ENCODE data around the gene DIS3L2. TPM values are rescaled to one million over a fixed set of nuclear protein-coding genes. Genes with fewer than 3 reads are reported as not detected.
"Not testable (repeated sequence)": the region's sequence is repeated elsewhere in the genome, so short reads cannot be mapped to it uniquely, and the experiment has no call there.

DIS3L2 gene
- total RNA-seq, 4 donors from 2014 or later = 13.3 to 31.0 (median 23.6) TPM

DNA sequence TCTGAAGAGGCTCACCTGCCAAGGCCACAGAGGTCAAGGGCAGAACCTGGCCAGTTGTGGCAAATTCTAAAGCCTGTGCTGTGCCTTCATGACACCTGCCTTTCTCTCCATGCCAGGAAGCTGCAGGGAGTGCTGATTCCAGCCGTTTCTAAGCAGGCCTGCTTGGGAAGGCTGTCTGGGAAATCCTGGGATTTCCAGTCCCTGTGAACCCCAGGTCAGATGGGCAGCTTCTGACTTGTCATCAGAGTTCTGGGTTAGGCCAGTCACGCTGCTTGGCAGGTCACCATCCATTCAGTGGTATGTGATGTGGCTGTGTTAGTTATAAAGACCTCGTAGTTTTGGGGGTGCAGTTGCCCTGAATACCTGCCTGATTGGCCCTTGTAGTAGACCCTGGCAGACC, 346.3 kb downstream of the DIS3L2 start:
- H3K27me3 ChIP-seq = no peaks in the 10 kb centered on the region
- peaks cover 0 to 8% (median 0%) of the 10 kb centered on the region in 3 donors for H3K9me3 ChIP-seq
- H3K36me3 ChIP-seq = peaks cover 0 to 44% of the 10 kb centered on the region in 2 donors
- no peaks in the 10 kb centered on the region for H3K4me1 ChIP-seq
- WGBS, 2 donors (ENCODE audit: low coverage in 1 of 2) = 50% methylated on average over 1 of the region's 3 CpGs; no CpG with 5 or more reads in 1 of the 2 donors
- H3K4me3 ChIP-seq = no peak overlapping the region
- TF ChIP-seq EP300 (IDR thresholded peaks at IDR 0.05) (no peak), POLR2A (IDR thresholded peaks at IDR 0.05) (no peak), POLR2AphosphoS5 (IDR thresholded peaks at IDR 0.05) (no peak)
- TF ChIP-seq, protein P1, sequence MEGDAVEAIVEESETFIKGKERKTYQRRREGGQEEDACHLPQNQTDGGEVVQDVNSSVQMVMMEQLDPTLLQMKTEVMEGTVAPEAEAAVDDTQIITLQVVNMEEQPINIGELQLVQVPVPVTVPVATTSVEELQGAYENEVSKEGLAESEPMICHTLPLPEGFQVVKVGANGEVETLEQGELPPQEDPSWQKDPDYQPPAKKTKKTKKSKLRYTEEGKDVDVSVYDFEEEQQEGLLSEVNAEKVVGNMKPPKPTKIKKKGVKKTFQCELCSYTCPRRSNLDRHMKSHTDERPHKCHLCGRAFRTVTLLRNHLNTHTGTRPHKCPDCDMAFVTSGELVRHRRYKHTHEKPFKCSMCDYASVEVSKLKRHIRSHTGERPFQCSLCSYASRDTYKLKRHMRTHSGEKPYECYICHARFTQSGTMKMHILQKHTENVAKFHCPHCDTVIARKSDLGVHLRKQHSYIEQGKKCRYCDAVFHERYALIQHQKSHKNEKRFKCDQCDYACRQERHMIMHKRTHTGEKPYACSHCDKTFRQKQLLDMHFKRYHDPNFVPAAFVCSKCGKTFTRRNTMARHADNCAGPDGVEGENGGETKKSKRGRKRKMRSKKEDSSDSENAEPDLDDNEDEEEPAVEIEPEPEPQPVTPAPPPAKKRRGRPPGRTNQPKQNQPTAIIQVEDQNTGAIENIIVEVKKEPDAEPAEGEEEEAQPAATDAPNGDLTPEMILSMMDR (IDR thresholded peaks at IDR 0.05) = no peak
- ATAC-seq = no peak
- H3K27ac ChIP-seq = no peak overlapping the region

DNA sequence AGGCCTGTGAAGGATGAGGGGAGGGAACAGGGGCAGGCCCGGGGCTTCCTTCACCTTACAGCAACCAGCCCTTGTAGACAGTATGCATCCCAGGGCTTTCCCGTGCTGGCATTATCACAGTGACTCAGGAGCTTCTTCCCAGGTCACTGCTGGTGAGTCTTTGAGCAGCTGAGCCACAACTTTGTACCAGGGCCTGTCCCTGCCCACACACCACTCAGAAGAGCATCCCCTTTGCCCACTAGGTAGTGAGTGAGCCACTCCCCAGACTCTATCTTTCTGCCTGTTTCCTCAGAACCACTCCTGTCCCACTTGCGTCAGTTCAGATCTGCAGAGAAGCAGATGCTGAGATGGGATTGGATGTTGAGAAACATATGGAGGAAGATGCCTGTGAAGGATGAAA, 347.5 kb downstream of the DIS3L2 start:
- Histone ChIP-seq H3K4me1 (no peaks in the 10 kb centered on the region), H3K9me3 (peaks cover 0 to 15% (median 0%) of the 10 kb centered on the region in 3 donors), H3K4me3 (no peak overlapping the region), H3K27me3 (no peaks in the 10 kb centered on the region), H3K27ac (no peak overlapping the region), H3K36me3 (peaks cover 0 to 37% of the 10 kb centered on the region in 2 donors)
- ATAC-seq = no peak
- WGBS, 2 donors (ENCODE audit: low coverage in 1 of 2) = 93% methylated on average over 2 of the region's 3 CpGs; no CpG with 5 or more reads in 1 of the 2 donors
- TF ChIP-seq POLR2A (IDR thresholded peaks at IDR 0.05) (no peak), EP300 (IDR thresholded peaks at IDR 0.05) (no peak), POLR2AphosphoS5 (IDR thresholded peaks at IDR 0.05) (no peak)
- TF ChIP-seq, protein P1 (IDR thresholded peaks at IDR 0.05) = no peak

DNA sequence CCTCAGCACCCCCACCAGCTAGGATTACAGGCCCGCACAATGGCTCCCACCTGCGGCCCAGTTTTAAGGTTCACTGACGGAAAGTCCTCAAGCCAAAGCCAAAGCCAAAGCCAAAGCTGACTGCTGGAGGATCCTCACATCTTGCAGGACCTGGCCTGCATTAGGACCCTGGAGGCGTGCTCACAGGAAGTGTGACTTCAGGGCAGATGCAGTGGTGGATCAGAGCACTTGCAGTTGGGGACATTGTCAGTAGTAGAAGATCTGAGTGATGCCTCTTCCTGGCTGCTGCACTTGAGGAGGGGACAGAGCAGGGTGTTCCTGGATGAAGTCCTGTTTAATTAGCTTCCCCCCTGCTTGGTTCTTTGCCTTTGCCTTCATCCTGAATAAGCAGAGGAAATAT, 348.1 kb downstream of the DIS3L2 start:
- H3K4me3 ChIP-seq = no peak overlapping the region
- no peak overlapping the region for H3K27ac ChIP-seq
- peaks cover 0 to 15% (median 0%) of the 10 kb centered on the region in 3 donors for H3K9me3 ChIP-seq
- no peak for TF ChIP-seq POLR2A (IDR thresholded peaks at IDR 0.05)
- no peak for ATAC-seq
- H3K27me3 ChIP-seq = no peaks in the 10 kb centered on the region
- peaks cover 0 to 31% of the 10 kb centered on the region in 2 donors for H3K36me3 ChIP-seq
- peaks cover 0 to under 1% (median 0%) of the 10 kb centered on the region in 3 donors for H3K4me1 ChIP-seq
- 85 to 96% methylated on average over 3 of the region's 4 CpGs for WGBS, 2 donors (ENCODE audit: low coverage in 1 of 2)

DNA sequence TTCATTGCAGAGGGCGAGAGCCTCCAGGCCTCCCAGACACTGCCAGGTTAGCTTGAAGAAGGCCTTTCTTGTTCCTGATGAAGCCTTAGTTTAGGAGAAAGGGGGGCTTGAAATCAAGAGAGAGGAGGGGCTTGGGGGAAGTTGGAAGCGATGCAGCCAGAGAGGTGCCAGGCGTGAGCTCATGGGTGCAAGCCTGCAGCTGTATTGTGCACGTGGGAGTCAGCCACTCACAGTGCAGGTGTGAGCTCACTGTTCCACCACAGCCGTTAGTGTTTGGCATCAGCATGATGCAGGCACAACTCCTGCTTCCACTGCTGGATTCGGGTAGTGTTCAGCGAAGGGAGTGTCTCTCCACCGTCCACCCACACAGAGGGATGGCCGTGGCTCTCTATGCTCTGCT, 348.6 kb downstream of the DIS3L2 start:
- WGBS, 2 donors (ENCODE audit: low coverage in 1 of 2) = 66 to 83% methylated on average over 3 to 4 of the region's 9 CpGs
- Histone ChIP-seq H3K4me3 (no peak overlapping the region), H3K36me3 (peaks cover 0 to 31% of the 10 kb centered on the region in 2 donors), H3K9me3 (peaks cover 0 to 15% (median 0%) of the 10 kb centered on the region in 3 donors), H3K4me1 (peaks cover 0 to 6% (median 0%) of the 10 kb centered on the region in 3 donors), H3K27me3 (no peaks in the 10 kb centered on the region), H3K27ac (no peak overlapping the region)
- ATAC-seq = no peak
- TF ChIP-seq POLR2A (IDR thresholded peaks at IDR 0.05) (no peak), EP300 (IDR thresholded peaks at IDR 0.05) (no peak), POLR2AphosphoS5 (IDR thresholded peaks at IDR 0.05) (no peak)
- TF ChIP-seq, protein P1 (IDR thresholded peaks at IDR 0.05) = no peak

DNA sequence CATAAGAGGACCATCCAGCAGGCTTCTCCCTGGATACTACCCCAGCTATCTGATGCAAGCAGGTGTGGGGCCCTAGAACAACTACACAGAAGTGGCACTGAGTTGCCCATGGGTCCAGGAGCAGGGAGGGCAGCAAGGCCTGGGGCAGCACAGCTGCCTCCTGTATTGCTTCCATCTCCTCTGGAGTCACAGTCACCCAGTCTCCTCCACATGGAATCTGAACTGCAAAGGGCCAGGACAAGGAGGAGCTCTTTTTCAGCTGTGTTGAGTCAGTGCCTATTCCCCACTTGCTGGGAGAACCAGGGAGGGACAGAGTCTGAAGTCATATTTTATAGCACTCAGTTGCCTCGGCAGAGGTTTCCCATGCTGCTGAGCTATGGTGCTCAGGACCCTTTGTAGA, 349.2 kb downstream of the DIS3L2 start:
- Histone ChIP-seq H3K27ac (no peak overlapping the region), H3K9me3 (peaks cover 0 to 15% (median 0%) of the 10 kb centered on the region in 3 donors), H3K4me1 (peaks cover 0 to 10% (median 0%) of the 10 kb centered on the region in 3 donors), H3K4me3 (no peak overlapping the region), H3K27me3 (no peaks in the 10 kb centered on the region), H3K36me3 (peaks cover 0 to 34% of the 10 kb centered on the region in 2 donors)
- no peak for ATAC-seq
- TF ChIP-seq POLR2AphosphoS5 (IDR thresholded peaks at IDR 0.05) = no peak
- TF ChIP-seq EP300 (IDR thresholded peaks at IDR 0.05) = no peak
- TF ChIP-seq, protein P1 (IDR thresholded peaks at IDR 0.05) = no peak
- no peak for TF ChIP-seq POLR2A (IDR thresholded peaks at IDR 0.05)
- no CpG with 5 or more reads among the region's 1 CpG for WGBS, 2 donors (ENCODE audit: low coverage in 1 of 2)

DNA sequence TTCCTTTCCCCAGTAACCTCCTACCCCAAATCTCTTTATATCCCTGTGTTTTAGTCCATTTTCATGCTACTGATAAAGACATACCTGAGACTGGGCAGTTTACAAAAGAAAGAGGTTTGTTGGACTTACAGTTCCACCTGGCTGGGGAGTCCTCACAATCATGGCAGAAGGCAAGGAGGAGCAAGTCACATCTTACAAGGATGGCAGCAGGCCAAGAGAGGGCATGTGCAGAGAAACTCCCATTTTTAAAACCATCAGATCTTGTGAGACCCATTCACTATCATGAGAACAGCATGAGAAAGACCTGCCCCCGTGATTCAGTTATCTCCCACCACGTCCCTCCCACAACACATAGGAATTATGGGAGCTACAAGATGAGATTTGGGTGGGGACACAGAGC, 352.1 kb downstream of the DIS3L2 start:
- ATAC-seq, H3K4me3 ChIP-seq, H3K27ac ChIP-seq, H3K27me3 ChIP-seq: not testable (repeated sequence)
- Histone ChIP-seq H3K4me1 (peaks cover 0 to 23% (median 0%) of the 10 kb centered on the region in 3 donors), H3K9me3 (peaks cover 0 to 15% (median 0%) of the 10 kb centered on the region in 3 donors), H3K36me3 (peaks cover 0 to 10% of the 10 kb centered on the region in 2 donors)
- WGBS, 2 donors (ENCODE audit: low coverage in 1 of 2) = 100% methylated on average over 2 of the region's 2 CpGs; no CpG with 5 or more reads in 1 of the 2 donors
